Fibroblast of skin of back (primary cell): ENCODE measurements around the gene PPEF2. TPM values are rescaled to one million over a fixed set of nuclear protein-coding genes. Genes with fewer than 3 reads are reported as not detected.
"Not testable (repeated sequence)": the region's sequence is repeated elsewhere in the genome, so short reads cannot be mapped to it uniquely, and the experiment has no call there.

Source experiments
- DNase-seq: peaks from one replicate; pipeline ENCODE4 v3.0.0-alpha.2; 2013
- polyA plus RNA-seq, 2 experiments: library from polyadenylated mRNA; unstranded; fragments of 120-200 nt; gene quantifications; one replicate each; pipeline ENCODE4 v1.2.1, GENCODE V29; 2013; ENCODE audit not compliant: insufficient read length in 2 of 2

The PPEF2 gene, protein sequence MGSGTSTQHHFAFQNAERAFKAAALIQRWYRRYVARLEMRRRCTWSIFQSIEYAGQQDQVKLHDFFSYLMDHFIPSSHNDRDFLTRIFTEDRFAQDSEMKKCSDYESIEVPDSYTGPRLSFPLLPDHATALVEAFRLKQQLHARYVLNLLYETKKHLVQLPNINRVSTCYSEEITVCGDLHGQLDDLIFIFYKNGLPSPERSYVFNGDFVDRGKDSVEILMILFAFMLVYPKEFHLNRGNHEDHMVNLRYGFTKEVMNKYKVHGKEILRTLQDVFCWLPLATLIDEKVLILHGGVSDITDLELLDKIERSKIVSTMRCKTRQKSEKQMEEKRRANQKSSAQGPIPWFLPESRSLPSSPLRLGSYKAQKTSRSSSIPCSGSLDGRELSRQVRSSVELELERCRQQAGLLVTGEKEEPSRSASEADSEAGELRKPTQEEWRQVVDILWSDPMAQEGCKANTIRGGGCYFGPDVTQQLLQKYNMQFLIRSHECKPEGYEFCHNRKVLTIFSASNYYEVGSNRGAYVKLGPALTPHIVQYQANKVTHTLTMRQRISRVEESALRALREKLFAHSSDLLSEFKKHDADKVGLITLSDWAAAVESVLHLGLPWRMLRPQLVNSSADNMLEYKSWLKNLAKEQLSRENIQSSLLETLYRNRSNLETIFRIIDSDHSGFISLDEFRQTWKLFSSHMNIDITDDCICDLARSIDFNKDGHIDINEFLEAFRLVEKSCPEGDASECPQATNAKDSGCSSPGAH
- not detected for polyA plus RNA-seq (2013, experiment 1 of 2; ENCODE audit: insufficient read length)
- polyA plus RNA-seq (2013, experiment 2 of 2; ENCODE audit: insufficient read length), result not detected

DNA sequence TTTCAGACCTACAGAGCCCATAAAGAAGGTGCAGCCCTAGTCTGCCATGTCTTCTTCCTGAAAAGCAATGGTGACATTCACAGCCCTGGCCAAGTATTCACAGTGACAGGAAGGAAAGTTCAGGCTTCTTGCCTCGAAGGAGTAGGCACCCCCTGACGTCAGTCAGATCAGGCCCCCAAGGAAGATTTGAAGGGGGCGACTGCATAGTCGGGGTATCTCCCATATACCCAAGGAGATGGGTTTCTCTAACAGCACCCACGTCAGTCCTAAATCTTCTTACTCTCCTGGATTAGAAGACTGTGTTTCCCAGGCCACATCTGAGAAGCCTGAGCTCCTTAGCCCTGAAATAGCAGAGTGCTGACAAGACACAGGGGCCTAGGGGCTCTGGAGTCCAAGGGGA, at the start of gene PPEF2:
PPEF2 (minus strand) TSS at position 101 of the 400 bp plus-strand sequence. CDS start 6,127 bp downstream, outside the sequence.
- no peak for DNase-seq

DNA sequence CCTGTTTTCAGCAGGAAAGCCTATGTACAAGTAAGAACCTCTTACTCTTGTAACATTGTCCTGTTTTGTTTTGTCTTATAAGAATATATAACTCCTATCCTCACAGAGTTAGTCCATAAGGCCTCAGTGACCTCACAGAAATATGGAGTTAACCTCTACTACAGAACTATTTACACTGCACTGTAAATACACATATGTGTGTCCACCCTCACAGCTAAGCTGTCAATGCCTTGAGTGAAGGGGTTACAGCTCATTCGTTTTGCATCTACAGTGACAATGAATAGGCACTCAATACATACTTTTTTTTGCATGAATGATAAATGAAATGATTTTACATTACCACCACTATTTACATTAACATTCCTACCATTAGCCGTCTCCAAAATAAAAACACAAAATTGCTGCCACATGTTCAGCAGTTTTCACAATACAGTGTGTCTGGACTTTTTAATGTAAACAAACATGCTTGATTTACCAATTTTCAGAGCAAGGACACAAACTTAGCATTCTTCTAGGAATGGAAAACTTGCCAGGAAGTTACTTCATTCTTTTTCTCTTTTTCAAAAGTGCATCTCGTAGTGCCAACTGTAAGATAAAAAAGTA, 48.1 kb upstream of the PPEF2 start:
- no peak for DNase-seq

DNA sequence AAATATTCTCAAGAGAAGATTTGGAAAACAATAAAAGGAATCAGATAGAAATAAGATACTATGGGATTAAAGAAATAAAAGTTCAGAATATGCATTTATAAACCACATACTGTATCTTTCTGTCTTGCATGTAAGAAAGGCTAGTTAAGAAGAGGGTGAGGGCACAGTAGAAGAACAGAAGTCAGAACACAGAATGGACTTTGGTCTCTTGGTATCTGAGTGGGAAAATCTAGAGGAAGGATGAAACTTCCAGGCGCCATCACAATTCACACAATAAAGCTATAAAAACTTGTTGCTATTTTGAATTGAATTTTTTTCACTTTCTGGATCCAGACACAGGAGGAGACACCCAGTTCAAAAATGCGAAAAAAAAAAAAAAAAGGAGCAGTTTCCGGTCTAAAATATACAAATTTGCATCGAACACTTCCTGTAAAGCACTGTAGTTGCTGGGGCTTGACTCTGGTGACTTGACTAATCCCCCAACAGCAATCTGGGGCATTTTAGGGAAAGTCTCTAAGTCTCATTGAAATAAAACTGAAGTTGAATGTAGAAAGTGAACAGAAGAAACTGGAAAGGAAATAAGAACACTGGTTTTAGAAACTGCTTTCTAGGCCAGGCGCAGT, 46.7 kb upstream of the PPEF2 start:
- DNase-seq, result no peak

DNA sequence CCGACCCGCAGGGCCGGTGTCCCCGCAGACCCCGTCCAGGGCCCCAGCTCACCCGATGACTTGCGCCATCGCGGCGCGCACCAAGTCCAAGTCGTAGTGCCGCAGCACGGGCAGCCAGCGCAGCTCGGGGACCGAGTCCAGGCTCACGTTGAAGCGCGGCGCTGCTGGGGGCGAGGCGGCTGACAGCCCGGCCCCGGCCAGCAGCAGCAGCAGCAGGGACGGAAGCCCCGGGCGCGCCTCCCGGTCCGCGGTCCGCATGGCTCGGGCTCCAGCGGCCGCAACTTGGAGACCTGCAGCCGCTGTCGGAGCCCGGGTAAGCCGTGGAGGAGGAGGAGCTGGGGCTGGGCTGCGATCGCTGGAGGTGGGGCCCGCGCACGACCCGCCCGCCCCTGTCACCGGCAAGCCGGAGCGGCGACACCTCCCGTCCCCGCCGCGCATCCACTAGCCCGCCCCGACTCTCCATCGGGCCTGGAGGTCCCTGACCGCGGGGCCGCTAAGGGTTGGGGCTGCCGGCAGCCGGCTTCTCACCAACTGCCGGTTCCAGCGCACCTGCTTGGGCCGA, 38.5 kb upstream of the PPEF2 start, which contains the start of gene NAAA:
NAAA (minus strand) TSS at position 322 of the 562 bp plus-strand sequence; CDS start at position 258, 64 bp downstream.
- peak; percentile 76 for DNase-seq

DNA sequence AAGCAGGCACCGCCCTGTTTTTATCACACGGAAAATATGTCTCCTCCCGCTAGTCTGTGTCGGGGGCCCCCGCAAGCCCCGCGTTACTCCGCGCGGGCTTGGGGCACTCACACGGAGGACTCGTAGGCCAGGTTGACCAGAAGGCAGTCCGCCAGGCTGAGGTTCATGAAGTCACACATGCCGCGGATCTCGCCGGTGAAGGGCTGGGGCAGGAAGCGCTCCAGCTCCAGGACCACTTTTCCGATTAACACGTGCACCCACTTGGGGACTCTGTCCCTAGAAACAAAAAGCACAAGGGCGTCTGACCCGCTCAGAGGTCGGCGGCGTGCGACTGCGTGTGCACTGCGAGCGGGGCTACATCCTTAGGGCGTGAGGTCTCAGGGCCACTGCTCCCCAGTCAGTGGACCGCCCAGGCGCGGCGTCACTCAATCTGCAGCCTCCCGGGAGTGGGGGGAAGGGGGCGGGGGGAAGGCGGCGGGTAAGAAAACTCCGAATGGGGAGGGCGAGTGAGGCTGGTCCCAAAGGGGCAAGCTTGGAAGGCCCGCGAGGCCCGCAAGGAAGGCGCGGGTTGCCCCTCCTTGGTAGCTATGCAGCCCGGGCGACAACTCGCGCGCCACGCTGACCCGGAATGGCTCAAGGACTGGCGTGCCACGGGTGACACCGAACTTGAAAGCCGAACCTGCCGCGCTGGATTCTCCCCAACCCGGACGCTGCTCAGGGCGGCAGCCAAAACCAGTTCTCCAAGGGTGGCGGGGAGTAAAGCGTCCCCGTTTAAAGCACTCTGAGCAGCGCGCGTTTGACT, 37.8 kb upstream of the PPEF2 start:
- DNase-seq, result peak; percentile 63

DNA sequence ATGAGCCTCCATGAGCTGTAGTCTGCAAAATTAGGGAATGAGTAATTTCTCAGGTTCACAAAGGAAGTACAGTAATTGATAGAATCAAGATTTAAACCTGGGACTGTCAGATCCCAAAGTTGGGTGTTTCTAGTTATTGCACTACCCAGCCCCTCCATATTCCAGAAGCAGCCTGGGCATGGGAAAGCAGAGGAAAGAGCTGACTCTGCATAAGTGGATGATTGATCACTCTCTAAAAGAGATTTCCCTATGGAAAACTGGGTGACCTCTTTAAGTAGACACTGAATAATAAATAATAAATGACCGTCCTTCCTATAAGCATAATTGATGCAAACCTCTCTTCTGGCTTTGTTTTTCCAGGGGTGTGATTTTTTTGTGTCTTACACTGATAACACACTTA, 33.4 kb upstream of the PPEF2 start:
- no peak for DNase-seq

DNA sequence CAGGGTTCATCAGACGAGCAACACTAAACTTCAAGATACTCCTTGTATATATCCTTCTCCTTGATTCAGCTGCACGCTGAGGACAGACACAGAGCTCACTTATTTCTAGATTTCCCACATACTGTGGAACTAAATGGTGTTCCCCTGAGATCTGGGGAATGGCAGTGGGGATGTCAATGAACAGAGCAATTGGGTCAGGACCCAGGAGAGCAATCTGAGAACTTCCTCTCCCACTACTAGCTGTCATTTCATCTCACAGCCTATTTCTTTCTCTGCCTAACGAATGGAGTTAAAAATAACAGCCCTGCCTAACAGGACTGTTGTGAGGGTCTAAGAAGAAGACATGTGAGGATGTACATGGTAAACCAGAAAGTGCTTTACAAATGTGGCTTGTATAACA, 27.9 kb upstream of the PPEF2 start:
- DNase-seq, result no peak

DNA sequence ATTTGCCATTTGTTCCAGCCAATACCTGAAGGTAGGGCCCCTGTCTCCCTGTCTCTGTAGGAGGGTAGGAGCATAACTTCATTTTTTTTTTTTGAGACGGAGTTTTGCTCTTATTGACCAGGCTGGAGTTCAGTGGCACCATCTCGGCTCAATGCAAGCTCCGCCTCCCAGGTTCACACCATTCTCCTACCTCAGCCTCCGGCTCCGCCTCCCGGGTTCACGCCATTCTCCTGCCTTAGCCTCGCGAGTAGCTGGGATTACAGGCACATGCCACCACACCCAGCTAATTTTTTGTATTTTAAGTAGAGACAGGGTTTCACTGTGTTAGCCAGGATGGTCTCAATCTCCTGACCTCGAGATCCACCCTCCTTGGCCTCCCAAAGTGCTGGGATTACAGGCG, 22.7 kb upstream of the PPEF2 start:
- DNase-seq, result not testable (repeated sequence)

DNA sequence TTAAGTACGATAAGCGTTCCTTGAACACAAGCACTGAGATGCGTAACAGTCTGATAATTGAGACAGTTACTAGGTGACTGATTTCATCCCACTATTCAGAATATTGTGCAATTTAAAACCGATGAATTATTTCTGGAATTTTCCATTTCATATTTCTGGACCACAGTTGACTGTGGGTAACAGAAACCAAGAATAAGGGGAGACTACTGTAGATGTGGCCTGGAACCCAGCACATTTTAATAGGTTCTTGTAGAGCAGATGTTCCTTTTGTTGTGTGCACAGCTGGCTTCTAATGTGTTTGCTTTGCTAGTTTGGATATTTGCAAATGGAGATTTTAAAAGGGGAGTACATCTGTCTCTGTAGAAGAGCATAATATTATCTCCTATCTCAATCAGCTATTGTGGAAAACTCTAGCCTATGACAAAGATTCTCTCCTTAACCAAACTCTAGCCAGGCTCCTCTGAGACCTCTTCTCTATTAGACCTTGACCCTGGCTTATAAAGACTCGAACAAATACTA, 22.1 kb upstream of the PPEF2 start:
- DNase-seq, result no peak

DNA sequence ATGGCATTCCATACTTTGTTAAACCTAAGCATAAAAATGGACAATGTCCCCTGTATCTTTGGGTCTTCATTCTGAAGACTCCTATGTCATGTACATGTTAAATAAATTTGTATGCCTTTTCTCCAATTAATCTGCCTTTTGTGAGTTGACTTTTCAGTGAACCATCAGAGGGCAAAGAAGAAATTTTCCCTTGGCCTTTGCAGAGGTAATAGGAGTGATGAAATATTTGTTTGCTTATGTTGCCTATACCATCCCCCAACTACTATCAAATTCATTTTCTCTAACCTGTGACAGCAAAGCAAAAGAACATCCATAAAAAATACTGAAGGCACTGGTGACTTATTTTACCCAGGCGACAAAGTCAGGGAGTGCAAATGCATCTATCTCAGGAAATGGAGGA, 20.3 kb upstream of the PPEF2 start:
- no peak for DNase-seq

DNA sequence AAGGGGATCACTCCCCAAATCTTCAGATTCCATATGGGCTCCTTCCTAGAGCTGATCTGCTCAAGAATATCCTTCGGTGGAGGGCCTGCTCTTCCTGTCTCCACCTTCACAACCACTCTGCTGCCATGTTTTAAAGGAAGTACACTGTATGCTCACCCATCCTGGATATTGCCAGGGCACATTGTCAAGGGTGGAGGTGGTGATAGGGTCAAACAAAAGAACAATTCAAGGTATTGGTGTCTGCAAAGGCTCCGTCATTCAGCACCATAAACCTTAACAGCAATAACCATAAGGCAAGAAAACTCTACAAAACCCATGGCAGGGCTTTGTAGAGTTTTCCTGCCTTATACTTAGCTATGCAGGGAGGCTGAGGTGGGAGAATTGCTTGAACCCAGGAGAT, 19.7 kb upstream of the PPEF2 start:
- no peak for DNase-seq

DNA sequence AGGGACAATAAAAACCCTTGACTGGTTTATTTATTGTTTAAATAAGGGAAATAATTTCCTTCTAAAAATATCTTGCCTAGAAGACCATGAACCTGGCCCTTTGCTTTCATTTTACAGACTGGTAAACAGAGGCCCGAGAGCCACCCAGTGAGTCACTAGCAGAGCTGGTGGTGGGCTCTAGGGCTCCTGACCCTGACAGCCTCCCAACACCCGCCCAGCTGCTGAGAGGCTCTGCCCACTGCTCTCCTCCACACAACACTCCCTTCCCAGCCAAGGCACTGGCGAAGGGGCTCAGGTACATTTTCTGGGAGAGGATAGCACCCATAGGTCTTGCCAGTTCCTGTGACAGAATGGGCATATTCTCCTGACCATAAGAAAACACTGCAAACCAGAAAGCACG, 18.1 kb upstream of the PPEF2 start:
- DNase-seq, result no peak

DNA sequence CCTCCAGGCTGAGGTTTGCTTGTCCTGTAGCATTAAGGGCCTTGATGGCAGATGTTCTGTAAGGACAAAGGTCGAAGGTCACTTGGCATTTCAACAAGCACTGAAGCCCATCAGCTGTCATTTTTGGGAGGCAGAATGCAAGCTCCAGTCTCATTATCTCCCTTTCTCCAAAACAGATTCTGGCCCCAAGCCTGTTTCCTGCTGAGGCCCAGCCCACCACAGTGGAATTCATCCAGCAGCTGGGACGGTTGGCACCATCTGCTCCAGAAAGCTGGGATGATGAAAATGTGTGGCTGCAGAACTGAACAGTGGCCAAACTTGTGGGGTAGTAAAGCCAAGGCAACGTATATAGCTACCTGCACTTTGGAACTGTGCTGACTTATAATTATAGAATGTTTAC, 17.7 kb upstream of the PPEF2 start:
- no peak for DNase-seq

DNA sequence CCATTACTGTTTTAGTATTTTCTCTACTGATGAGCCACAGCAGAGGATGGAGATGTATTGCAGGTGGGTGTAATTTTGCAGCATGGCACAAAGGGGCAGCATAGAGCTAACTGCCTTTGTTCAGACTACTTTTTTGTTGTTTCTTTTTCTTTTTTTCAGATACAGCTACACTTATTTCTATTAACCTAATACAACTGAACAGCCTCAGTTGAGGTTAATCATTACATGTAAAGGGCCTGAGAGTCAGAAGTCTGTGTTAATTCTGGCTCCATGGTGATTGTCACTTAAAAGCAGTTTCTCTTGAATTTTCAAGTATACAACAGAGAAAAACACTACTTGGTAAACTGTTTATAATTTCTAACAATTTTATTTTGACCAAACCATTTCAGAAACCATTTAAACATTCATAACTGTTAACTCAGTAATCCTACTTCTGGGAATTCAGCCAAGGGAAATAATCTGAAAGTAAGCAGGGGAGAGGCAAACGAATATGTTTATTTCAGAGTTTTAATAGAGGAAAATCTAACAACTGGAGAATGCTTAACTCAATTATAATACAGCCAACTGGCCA, 13.9 kb upstream of the PPEF2 start:
- DNase-seq, result peak; percentile 58

DNA sequence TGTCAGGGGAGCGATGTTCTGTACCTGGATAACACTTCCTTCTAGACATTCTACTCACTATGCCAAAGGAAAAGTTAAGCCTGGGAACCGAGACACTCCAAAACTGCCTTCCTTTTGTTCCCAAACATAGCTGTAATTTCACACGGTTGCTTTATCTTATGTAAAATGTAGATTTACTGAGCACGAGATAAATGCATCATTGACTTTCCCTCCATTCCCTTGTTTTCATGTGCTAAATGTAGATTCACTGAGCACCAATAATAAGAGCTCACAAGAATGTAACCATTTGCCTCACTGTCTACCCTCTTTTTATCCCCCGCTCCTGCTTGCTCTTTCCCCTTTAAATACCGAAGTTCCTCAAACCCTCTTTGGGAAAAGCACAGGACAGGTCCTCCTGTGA, 10.7 kb upstream of the PPEF2 start:
- no peak for DNase-seq

DNA sequence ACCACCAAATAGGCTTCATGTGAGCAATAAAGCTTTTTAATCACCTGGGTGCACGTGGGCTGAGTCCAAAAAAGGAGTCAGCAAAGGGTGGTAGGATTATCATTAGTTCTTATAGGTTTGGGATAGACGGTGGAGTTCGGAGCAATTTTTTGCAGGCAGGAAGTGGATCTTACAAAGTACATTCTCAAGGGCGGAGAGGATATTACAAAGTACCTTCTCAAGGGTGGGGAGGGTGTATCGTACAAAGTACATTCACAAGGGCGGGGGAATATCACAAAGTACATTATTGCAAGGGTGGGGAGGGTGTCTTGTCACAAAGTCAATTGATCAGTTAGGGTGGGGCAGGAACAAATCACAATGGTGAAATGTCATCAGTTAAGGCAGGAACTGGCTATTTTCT, 8.6 kb upstream of the PPEF2 start:
- not testable (repeated sequence) for DNase-seq

DNA sequence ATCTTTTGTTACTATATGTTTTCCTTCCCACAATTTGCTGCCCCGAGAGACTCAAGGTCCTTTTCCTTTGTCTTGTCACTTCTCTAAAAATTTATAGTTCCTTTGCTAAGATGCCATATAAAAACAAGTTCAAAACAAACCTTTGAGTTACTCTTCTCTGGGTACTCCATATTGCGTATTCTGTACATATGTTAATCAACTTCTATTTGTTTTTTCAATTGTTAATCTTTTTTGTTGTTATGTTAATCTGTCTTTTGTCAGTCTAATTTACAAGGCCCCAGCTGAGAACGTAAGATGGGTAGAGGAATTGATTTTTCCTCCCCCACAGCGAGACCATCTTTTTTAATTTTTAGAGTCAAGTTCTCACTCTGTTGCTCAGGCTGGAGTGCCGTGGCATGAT, 7.2 kb upstream of the PPEF2 start:
- DNase-seq, result no peak

DNA sequence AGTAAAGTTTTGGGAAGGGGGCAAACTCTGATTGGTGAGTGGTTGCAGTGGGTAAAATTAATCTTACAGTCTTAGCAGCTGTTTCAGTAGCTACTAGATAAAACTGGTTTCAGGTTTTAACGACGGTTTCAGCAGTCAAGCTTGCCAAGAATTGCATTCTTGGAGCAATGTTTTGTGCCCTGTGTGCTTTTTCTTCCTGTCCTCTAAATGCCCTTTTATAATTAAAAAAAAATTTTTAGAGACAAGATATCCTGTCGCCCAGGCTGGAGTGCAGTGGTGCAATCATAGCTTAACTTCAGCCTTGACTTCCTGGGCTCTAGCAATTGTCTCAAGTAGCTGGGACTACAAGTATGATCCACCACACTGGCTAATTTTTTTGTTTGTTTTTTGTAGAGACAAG, 6.3 kb upstream of the PPEF2 start:
- DNase-seq, result no peak

DNA sequence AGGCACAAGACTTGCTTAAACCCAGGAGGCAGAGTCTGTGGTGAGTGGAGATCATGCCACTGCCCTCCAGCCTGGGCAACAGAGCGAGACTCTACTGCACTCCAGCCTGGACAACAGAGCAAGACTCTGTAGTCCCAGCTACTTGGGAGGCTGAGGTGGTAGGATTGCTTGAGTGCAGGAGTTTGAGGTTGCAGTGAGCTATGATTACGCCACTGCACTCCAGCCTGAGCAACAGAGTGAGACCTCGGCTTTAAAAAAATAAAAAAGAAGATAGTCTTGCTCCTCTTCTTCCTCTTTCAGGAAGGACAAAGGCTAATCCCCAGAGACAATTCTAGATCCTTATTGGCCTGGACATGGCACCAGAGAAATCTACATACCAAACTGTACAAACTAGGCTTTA, 5.7 kb upstream of the PPEF2 start:
- DNase-seq, result no peak

DNA sequence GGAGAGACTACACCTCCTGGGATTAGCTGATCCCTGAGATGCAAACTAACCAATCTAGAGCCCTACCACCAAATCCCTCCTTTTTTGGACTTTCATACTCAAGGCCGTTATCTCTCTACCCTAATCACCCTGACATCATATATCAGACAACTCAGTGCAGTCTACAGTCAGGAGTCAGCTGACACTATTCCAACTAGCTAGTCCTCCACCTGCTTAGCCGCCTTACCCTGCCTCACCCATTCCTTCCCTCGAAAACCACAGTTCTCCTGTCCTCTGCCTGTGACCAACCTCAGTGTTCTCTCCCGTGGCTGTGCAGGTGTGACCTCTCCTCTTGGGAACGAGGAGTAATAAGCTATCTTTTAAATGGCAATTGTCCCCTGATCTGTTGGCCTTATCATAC, 1.8 kb upstream of the PPEF2 start:
- no peak for DNase-seq

DNA sequence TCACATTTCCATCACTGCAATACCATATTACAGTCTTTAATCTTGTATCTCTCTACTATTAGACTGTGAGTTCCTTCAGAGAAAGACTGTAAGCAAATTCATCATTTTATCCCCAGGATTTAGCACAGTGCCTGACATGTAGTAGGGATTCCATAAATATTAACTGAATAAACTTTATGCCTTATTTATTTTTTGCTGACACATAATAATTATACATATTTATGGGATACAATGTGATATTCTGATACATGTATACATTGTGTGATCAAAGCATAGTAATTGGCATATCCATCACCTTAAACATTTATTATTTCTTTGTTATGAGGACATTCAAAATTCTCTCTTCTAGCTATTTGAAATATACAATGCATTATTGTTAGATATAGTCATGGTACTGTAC, 3.7 kb downstream of the PPEF2 start:
- no peak for DNase-seq
